HG03280 (cell line): ENCODE data around the gene ATP6V1E1.
"Not testable (repeated sequence)": the region's sequence is repeated elsewhere in the genome, so short reads cannot be mapped to it uniquely, and the experiment has no call there.

ENCODE experiments used
- ATAC-seq: cut with Tn5 transposase; IDR thresholded peaks from one replicate; pipeline ENCODE4 v1.9.1; 2021; ENCODE audit warnings: mild to moderate bottlenecking, moderate library complexity; ENCODE audit not compliant: unreplicated experiment

The ATP6V1E1 gene

GRCh38 chr22:17583151-17583550 is 45.4 kb downstream of the ATP6V1E1 start:
- ATAC-seq = no peak

GRCh38 chr22:17581631-17582030 is 46.9 kb downstream of the ATP6V1E1 start:
- no peak for ATAC-seq

- no peak for ATAC-seq
Observed at GRCh38 chr22:17581056-17581455, 47.5 kb downstream of the ATP6V1E1 start.

GRCh38 chr22:17580441-17581031 is 48.0 kb downstream of the ATP6V1E1 start:
- ATAC-seq = no peak

- no peak for ATAC-seq
Observed at GRCh38 chr22:17579535-17579981, 49.0 kb downstream of the ATP6V1E1 start.

- ATAC-seq = no peak
Observed at GRCh38 chr22:17578136-17578754, 50.3 kb downstream of the ATP6V1E1 start.

- no peak for ATAC-seq
Observed at GRCh38 chr22:17576470-17576869, 52.1 kb downstream of the ATP6V1E1 start.

GRCh38 chr22:17575681-17576080 is 52.9 kb downstream of the ATP6V1E1 start:
- ATAC-seq = no peak

- ATAC-seq = no peak
Observed at GRCh38 chr22:17575151-17575550, 53.4 kb downstream of the ATP6V1E1 start.

- no peak for ATAC-seq
Observed at GRCh38 chr22:17570851-17571631, 57.5 kb downstream of the ATP6V1E1 start.

- no peak for ATAC-seq
Observed at GRCh38 chr22:17569971-17570511, 58.5 kb downstream of the ATP6V1E1 start.

- no peak for ATAC-seq
Observed at GRCh38 chr22:17566776-17567175, 61.8 kb downstream of the ATP6V1E1 start.

- ATAC-seq = not testable (repeated sequence)
Observed at GRCh38 chr22:17566016-17566687, 62.4 kb downstream of the ATP6V1E1 start.

- ATAC-seq = no peak
Observed at GRCh38 chr22:17563936-17564391, 64.6 kb downstream of the ATP6V1E1 start.

GRCh38 chr22:17562906-17563870 is 65.4 kb downstream of the ATP6V1E1 start, which contains the start of gene SLC25A18:
Gene SLC25A18, plus strand, starts transcription at chr22:17563498. Its CDS starts 16,447 bp downstream, at chr22:17579945.
- ATAC-seq = no peak

- no peak for ATAC-seq
Observed at GRCh38 chr22:17559188-17559587, 69.4 kb downstream of the ATP6V1E1 start.

GRCh38 chr22:17554814-17555213 is 73.7 kb downstream of the ATP6V1E1 start:
- ATAC-seq = no peak

GRCh38 chr22:17552737-17553136 is 75.8 kb downstream of the ATP6V1E1 start:
- no peak for ATAC-seq

- ATAC-seq = no peak
Observed at GRCh38 chr22:17549655-17550054, 78.9 kb downstream of the ATP6V1E1 start.

GRCh38 chr22:17549183-17549582 is 79.4 kb downstream of the ATP6V1E1 start:
- ATAC-seq = no peak
